HG03175 (cell line): Measurements from ENCODE around the gene KIFC1.

Experiments
- ATAC-seq: cut with Tn5 transposase; IDR thresholded peaks from one replicate; pipeline ENCODE4 v1.9.1; 2021; ENCODE audit warnings: mild to moderate bottlenecking, moderate library complexity; ENCODE audit not compliant: unreplicated experiment

KIFC1 gene

DNA sequence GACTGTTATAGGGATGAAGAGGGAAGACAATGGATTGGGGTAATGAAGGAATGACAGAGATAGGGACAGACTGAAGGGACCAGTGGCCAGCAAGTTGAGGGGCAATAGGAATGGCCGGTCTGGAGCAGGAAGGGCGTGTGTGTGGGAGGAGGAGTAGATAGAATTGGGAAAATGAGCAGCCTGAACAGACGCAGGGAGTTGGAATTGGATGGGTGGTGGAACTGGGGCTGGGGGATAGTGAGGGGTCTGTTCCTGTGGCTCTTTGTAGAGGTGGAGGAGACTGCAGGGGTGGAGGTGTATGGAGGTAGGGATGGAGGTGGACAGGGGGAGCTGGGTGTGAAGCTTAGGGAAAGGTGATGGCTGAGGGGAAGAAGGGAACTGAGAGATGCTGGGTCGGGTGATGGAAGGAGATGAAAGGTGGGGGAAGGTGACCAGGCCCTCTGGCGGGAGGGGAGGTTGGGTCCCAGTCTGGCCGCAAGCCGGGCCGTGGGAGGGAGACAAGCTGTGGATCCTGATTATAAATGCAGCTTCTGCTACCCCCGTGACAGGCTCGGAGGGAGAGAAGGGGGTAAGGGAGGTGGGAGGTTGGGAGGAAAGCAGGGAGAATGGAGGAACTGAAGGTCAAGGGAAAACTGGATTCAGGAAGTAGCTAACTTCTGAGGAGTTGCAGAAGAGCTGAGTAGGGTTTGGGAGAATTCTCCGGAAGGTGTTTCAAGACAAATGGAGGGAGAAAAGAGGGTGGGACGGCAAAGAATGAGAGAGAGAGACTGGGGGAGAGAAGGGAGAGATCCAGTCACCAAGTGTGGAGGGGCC, 33.4 kb downstream of the KIFC1 start:
- ATAC-seq = no peak

DNA sequence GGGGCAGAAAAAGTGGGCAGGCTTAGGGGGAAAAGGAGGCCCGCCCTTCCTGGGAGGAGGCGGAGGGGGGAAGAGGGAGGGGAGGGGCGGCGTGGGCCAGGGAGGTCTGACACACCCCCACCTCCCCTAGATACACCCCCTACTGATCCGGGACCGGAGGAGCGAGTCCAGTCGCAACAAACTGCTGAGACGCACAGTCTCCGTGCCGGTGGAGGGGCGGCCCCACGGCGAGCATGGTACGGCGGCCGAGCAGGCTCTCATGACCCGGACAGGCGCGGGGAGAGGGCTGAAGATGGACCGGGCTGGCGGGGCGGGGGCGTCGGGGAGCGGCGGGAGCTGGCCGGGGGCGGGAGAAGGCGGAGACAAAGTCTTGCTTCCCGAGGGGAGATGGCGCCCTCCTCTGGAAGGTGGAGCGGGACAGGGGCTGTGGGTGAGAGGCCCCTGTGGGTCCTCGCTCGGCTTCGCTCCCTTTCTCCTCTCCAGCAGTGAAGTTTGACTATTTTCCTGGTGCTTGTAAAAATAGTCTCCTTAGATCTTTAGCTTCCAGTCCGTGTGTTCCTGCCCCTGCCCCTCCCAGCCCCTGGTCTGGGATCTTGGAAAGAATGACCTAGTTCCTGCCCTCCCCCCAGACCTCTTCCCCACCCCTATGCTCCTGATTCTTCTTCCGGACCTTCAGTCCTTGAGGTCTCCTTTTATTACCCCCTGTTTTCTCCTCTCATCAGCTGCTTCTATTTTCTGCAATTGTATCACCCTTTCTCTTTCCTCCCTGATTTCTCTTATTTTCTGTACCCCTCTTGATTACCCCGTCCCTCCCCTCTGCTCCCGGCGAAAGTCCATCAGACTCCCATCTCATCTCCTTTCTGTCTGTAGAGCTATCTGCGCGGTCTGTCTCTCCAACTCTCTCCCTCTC, 34.3 kb downstream of the KIFC1 start:
- peak; percentile 36 for ATAC-seq

DNA sequence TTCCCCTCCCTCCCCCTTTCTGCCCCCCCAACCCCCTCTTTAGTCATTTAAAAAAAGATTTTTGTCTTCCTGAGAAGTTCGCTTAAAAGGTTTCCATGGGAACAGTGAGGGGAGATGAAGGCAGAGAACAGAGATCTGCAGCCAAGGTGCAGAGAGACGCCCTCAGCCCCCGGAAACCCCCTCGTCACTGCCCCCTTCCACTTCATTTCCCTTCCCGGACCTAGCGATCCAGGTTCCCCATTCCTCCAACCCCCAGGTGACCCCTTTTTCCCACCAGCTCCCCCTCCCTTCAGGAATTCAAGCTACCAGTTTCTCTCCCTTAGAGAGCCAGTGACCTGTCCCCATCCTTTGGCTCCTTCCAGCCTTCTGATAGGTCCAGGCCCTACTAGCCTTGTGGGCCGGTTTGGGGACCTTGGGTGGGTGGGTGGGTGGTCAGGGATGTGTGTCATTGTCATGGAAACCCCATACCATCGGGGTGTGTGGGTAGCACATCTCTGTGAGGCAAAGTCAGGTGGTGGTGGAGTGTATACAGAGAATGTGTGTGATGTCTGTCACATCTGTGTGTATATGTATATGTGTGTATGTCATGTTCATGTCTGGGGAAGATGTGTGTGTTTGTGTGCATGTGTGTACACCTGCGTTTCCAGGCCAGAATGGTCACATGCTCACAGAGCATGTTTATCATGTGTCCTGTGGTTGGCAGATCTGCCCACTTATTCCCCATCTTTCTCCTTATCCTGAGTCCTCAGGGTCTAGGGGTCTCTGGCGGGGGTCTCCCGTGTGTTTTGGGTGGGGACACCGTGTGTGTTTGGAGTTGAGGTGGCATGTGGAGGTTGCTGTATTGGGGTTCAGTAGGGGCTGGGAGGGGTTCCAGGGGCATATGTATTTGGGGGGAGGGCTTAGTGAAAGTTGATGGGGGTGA, 35.2 kb downstream of the KIFC1 start:
- no peak for ATAC-seq

DNA sequence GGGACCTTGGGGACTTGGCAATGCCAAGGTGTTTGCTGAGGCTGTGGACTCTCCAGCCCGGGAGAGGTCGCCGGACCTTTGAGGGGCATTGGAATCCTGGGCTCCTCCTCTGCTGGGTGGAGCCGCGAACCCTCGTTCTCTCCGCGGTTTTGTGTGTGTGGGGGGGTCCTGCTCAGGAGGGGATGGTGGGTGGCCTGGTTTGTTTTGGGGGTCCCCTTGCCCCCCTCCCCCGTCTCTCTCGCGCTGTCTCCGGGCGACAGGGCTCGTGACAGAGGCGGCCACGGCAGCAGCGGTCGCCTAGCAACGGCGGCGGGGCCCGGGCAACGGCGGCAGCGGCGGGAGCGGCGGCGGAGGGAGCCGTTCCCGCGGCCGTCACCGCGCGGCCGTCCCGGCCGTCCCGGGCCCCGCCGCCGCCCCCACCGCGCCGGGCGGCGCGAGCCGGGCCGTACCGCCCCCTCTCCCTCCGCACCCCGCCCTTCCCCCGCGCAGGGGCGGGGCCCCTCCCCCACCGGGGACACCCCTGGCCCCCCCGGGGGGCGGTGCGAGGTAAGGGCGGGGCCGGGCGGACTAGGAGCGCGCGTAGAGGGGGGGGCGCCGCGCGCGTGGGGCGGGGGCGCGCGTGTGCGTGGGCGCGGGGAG, 36.1 kb downstream of the KIFC1 start:
- no peak for ATAC-seq

DNA sequence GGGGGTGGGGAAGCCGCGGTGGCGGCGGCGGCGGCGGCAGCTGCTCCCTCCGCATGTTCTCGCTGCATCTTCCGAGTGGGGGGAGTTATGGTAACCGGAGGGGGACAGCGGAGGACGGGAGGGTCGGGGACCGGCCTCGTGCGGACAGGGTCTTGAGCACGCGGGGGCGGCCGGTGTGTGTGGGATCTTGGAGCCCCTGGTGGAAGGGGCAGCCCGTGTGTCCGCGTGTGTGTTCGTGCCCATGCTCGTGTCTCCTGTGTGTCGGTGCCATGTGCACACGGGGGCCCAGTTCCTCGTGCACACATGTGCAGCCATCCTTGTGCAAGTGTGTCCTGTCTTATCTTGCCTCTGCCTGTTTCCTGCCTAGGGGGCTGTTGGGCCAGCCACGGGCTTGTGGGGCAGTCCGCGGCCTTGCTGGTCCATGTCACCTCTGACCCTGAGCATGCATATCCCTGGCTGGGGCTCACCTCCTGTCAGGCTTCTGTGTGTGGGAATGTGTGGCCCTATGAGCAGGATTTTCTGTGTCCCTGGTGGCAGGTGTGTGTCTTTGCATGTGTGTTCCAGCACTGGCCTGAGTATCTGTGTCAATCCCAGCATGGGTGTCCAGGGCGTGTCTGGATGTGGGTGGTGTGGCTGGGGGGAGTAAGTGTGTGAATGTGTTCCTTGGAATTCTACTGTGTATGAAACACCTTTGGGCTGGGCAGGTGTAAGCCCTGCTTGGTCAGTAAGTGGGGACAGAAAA, 36.8 kb downstream of the KIFC1 start:
- ATAC-seq = no peak

DNA sequence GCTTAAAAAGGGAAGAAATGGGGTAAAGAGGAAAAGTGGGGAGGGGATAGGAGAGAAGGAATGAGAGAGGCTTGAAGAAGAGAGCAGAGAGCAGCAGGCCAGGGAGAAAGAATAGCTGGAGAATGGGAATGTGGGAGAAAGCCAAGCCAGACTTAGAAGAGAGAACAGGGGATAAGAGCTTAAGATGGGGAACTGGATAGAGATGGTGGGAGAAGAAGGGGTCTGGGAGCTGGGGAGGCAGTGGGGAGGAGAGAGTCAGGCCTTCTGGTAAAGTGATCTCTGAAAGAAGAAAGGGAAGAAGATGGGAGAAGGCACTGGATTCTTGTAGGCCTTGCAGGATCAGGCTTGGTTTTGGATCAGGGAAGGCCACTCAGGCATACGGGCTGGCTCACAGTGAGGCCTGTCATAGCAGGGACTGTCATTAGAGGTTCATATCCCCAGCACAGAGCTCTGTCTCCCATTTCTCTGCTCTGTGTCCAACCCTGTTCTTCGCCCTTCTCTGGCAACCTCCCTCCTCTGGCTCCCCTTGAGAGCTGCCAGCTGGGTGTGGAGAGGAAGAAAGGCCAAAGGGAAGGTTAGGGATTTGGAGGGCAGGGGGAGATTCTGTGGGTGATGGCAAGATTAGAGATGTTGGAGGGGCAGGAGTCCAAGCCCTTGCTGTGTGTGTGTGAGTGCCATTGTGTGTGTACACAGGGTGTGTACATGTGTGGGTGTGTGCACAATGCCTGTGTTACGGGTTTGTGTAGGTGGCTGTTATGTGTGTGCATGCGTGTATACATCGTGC, 37.5 kb downstream of the KIFC1 start:
- no peak for ATAC-seq

DNA sequence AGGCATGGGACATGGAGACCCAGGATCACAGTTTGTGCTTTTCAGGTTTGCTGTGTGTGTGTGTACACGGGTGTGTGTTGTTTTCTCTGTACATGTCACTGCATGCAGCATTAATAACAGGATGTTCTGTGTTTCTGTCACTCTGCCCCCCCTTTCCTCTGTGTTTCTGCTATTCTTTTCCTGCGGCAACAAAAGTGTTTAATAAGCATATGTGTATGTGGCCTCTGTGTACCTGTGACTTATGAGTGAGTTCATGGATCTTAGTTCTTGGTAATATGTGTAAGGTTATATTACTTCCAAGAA, 38.1 kb downstream of the KIFC1 start:
- ATAC-seq = no peak

DNA sequence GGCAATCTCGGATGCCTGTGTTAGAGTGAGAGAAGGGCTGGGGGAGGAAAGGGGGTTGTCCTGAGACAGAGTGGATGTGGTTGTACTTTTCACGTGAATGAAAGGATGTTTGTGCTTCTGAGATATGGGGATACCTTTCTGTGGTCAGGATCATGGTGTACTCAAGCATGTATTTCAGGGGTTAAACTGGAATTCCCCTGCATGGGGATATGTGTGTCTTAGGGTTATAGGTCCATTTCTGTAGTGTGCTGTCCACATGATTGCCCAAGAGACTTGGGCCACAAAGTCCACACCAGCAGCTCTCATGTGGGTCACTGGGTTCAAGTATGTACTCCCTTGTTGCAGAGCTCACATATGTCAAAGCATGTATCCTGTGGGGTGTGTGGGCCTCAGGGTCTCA, 38.7 kb downstream of the KIFC1 start:
- ATAC-seq = no peak

DNA sequence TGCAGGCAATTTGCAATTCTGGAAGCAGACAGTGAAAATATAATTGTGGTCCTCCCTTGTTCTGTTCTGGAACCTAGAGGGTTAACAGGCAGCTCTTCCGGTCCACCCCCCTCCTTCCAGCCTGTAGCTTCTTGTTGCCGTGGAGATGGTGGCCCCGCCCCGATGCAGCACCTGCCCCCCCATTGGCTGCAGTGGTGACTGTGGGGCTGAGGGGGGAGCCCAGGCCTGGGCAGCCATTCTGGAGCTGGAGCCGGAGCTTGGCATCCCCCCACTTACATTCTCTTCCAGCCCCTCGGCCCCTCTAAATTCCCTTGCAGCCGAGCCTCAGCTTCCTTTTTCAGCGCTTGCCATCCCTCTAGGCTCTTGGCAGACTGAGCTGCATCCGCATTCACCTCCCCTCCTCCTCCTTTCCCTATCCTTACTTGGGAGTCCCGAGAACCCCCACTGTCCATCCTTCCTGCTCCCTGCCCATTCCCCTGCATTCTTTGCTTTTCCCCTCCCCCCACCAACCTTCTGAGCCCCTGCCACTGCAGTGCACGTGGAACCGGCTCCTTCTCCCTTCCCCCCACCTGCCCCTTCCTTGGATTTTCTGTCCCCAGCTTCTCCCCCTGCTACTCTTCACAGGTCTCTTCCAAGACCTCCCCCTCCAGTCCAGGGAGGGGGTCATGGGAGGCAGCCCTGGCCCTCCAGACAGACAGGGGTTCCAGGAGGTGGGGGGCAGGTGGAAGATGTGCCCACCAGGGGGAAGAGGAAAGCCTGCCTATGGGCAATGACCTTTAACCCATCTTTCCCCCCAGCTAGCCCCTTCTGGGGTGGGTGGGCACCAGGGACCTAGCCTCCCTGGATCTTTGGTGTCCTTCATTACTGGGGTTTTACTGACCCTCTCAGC, 39.6 kb downstream of the KIFC1 start:
- peak; percentile 54 for ATAC-seq

DNA sequence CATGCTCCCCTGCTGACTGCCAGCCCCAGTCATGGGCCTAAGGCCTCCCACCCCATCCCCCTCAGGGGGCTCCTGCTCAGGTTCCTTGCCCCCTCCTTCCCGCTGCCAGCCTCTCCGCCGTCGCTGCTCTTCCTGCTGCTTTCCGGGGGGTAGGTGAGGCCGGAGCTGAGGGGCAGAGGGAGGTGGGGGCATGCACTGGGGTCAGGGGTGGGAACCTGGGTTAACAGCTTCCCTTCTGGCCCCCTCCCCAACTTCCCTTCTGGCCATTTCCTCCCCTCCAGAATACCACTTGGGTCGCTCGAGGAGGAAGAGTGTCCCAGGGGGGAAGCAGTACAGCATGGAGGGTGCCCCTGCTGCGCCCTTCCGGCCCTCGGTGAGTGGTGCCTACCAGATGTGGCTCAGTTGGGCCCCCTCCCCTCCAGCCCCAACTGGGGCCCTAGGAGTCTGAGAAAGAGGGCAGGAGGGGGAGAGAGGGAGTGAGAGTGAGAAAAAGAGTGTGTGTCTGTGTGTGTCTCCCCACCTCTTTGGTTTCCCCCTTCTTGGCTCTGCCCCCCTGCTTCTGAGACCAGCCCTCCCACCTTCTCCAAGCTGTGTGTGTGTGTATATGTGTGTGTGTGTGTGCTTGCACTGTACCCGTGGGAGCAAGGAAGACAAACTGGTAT, 40.4 kb downstream of the KIFC1 start:
- no peak for ATAC-seq

DNA sequence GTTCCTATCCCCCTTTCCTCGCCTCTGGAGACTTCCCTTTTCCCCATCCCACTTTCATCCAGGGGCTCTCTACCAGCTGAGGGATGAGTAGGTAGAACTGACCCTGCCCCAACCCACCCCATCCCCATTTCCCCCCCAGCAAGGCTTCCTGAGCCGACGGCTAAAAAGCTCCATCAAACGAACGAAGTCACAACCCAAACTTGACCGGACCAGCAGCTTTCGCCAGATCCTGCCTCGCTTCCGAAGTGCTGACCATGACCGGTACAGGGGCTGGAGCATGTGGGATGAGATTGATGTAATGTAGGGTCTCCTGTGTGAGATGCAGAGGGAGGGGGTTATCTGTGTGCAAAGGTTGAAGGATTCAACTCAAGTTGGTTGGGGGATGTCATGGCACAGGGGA, 40.9 kb downstream of the KIFC1 start:
- ATAC-seq = no peak

DNA sequence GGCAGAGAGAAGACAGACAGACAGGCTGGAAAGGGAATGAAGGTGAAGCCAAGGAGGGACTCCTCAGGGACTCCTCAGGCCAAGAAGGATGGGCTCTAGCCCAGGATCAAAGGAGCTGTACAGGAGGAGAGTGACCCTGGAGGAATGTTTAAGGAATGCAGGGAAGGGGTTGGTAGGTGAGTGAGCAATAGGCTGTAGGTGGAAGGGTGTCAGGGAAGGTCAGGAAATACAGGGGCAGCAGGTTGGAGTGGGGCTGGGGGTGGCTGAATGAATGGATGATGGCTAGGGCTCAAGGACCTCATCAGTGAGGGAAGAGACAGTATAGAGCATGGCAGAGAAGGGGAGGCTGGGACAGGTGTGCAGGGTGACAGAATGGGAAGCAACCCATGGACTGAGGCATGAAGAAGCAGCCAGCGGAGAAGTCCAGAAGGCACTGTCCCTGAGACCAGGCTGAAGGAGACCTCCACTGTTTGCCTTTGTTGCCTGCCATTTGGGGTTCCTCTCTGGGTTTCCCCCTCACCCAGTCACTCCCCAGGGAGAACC, 41.4 kb downstream of the KIFC1 start:
- ATAC-seq = no peak

DNA sequence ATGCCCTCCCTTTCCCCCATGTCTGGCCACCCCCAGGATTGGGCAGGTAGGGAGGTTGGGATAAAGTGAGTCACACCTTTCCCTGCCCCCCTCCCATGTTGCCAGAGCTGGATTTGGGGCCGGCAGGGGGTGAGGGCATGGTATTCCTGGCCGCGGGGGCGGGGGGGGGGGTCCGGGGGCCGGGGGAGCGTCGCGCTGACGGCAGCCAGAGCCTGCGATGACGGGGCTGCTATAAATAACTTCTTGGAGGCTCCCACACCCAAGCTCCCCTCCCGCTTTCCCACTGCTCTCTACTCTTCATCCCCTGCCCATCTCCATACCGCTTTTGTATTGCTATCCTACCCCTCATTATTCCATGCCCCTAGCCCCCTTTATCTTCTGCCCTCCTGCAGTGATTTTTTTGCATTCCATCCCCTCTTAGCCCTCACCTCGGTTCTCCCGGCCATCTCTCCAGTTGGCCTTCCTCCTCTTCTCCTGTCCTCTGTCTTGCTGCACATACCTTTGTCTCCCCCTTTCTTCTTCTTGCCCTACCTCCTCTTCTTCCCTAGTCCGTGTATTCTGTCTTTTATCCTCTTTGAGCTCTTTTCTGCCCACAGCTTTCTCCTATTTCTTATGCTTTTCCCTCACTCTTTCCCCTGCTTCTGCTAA, 42.0 kb downstream of the KIFC1 start:
- no peak for ATAC-seq

DNA sequence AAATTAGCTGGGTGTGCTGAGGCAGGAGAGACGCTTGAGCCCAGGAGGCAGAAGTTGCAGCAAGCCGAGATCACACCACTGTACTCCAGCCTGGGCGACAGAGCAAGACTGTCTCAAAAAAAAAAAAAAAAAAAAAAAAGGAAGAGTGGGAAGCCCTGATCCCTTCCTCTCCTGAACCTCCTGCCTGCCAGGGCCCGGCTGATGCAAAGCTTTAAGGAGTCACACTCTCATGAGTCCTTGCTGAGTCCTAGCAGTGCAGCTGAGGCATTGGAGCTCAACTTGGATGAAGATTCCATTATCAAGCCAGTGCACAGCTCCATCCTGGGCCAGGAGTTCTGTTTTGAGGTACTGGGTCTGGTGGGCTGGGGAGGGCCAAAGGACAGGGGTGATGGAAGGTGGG, 43.3 kb downstream of the KIFC1 start:
- ATAC-seq = no peak

DNA sequence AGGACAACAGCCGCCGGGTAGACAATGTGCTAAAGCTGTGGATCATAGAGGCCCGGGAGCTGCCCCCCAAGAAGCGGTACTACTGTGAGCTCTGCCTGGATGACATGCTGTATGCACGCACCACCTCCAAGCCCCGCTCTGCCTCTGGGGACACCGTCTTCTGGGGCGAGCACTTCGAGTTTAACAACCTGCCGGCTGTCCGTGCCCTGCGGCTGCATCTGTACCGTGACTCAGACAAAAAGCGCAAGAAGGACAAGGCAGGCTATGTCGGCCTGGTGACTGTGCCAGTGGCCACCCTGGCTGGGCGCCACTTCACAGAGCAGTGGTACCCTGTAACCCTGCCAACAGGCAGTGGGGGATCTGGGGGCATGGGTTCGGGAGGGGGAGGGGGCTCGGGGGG, 46.0 kb downstream of the KIFC1 start:
- ATAC-seq = no peak

DNA sequence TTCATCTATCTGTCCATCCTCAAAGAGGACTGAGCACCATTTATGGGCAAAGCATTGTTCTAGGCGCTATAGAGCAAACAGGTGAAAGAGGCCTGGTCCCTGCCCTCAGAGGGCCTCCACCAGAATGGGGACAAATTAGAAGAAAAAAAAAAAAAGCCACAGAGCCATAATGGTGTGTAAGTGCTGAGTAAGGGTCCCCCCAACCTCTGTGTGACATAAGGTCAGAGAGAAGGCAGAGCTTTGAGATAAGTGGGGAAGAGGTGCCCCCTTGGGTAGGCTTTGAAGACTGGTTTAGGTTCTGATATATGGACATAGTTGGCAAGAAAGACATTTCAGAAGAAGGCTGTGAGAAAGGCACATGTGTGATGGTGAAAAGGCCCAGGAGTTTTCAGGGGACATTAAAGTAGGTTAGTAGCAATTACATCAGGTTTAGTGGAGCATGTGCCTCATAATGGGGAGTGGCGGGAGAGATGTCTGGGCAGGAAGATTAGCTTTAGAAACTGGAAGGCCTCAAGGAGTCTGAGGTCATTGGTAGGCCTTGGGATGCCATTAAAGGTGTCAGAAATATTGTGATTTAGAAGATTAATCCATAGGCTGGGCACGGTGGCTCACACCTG, 47.5 kb downstream of the KIFC1 start:
- ATAC-seq = no peak
